Tibial nerve (tissue), 3 donors: ENCODE data around the gene ANO8.

Experiments used
- POLR2A ChIP-seq, 2 donors: fragments of 450-650 bp; IDR thresholded peaks; one replicate each; pipeline ENCODE4 v1.6.1; 2017; ENCODE audit warnings: antibody characterized with exemption in 2 of 2, mild to moderate bottlenecking in 2 of 2, moderate library complexity in 2 of 2
- TF ChIP-seq, protein P1 (sequence below), 5 experiments: fragments of 200-600 bp in 3 of 5; fragments of 450-650 bp in 2 of 5; sonication (generic) in 3 of 5; IDR thresholded peaks; one replicate each; pipeline ENCODE4 v1.5.1; 2016 to 2019; ENCODE audit warnings: antibody characterized with exemption in 5 of 5, mild to moderate bottlenecking in 3 of 5, moderate library complexity in 2 of 5

DNA sequence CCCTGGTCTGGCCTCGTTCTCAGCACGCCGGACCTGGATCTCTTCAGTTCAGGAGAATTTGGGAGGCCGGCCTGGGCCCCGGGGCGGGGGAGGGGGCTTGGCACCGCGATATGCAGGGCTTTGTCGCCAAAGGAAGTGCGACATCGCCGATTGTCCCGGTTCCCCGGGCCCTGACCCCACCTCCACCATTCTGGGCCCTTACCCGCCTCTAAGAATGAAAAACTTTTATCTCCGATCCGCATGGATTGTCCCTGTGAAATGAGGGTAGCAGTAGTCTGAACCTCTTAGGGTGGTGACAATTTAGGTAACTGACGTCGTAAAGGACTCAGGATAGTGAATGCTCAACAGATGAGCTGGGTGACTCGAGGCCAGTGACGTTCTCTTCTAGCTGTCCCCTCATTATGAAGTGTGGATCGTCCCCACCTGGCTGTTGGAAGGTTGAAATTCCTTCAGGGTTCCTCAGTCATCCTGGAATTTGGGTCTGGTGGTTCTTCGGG, 24.6 kb downstream of the ANO8 start:
- TF ChIP-seq, protein P1, sequence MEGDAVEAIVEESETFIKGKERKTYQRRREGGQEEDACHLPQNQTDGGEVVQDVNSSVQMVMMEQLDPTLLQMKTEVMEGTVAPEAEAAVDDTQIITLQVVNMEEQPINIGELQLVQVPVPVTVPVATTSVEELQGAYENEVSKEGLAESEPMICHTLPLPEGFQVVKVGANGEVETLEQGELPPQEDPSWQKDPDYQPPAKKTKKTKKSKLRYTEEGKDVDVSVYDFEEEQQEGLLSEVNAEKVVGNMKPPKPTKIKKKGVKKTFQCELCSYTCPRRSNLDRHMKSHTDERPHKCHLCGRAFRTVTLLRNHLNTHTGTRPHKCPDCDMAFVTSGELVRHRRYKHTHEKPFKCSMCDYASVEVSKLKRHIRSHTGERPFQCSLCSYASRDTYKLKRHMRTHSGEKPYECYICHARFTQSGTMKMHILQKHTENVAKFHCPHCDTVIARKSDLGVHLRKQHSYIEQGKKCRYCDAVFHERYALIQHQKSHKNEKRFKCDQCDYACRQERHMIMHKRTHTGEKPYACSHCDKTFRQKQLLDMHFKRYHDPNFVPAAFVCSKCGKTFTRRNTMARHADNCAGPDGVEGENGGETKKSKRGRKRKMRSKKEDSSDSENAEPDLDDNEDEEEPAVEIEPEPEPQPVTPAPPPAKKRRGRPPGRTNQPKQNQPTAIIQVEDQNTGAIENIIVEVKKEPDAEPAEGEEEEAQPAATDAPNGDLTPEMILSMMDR (IDR thresholded peaks at IDR 0.05) = no peak
- no peak for TF ChIP-seq POLR2A (IDR thresholded peaks at IDR 0.05)
